Activated CD4-positive, alpha-beta T cell treated with anti-CD3 and anti-CD28 coated beads, Interleukin-2, amount 10 ng/mL, durations not matched to agents 24 days and 14 days (primary cell): Measurements from ENCODE around the gene ENTPD6. TPM values are rescaled to one million over a fixed set of nuclear protein-coding genes. Genes with fewer than 3 reads are reported as not detected.
"Not testable (repeated sequence)": the region's sequence is repeated elsewhere in the genome, so short reads cannot be mapped to it uniquely, and the experiment has no call there.

ENCODE experiments used
- DNase-seq: peaks from one replicate; pipeline ENCODE4 v3.0.0; 2022
- H3K27ac Mint-ChIP-seq: one replicate; pipeline ENCODE4 v1.8.0; 2022; ENCODE audit warnings: mild to moderate bottlenecking, mixed read lengths
- H3K27me3 Mint-ChIP-seq: one replicate; pipeline ENCODE4 v1.8.0; 2022; ENCODE audit warnings: mixed read lengths
- H3K36me3 Mint-ChIP-seq: one replicate; pipeline ENCODE4 v1.8.0; 2022; ENCODE audit warnings: low read depth, mild to moderate bottlenecking, mixed read lengths
- H3K4me1 Mint-ChIP-seq: one replicate; pipeline ENCODE4 v1.8.0; 2021; ENCODE audit warnings: mixed read lengths
- H3K4me3 Mint-ChIP-seq: one replicate; pipeline ENCODE4 v1.8.0; 2022; ENCODE audit warnings: mild to moderate bottlenecking, moderate library complexity, mixed read lengths
- H3K9me3 Mint-ChIP-seq: one replicate; pipeline ENCODE4 v1.8.0; 2021; ENCODE audit warnings: mixed read lengths
- intact Hi-C: fragments of 100-400 bp; cut with micrococcal nuclease; formaldehyde crosslinking; loops from one replicate; pipeline ENCODE4 v1.15.1; 2023
- total RNA-seq: library from RNA; stranded (reverse); gene quantifications from 2 replicates; pipeline ENCODE4 v1.2.3, GENCODE V29; 2022

ENTPD6 gene
- total RNA-seq, 1 donor from 2014 or later, result 44.2 TPM

DNA sequence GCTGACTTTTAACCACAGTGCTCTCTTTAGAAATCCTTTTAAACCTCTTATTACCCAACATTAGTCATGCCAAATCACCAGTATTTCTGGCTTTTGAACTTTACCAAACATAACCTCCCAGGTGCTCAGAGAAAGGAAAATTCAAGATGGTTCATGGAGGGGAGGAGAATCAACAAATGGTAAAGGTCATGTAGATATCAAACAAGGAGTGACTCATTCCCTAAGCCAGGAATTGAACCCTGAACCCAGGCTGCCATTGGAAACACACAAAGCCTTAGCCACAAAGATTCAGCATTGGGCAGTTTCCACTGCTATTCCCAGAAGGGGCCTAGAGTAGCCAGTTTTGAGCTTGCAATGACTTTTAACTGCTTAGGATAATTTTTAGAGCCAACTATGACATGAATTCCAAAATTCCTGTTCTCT, 21.6 kb upstream of the ENTPD6 start:
- H3K9me3 Mint-ChIP-seq, result peaks cover 7% of the 10 kb centered on the region
- no peak for DNase-seq
- intact Hi-C loops, result no loop called here
- no peaks in the 10 kb centered on the region for H3K36me3 Mint-ChIP-seq
- H3K4me1 Mint-ChIP-seq, result no peaks in the 10 kb centered on the region
- no peak overlapping the region for H3K27ac Mint-ChIP-seq
- H3K27me3 Mint-ChIP-seq, result peaks cover 17% of the 10 kb centered on the region
- no peak overlapping the region for H3K4me3 Mint-ChIP-seq

DNA sequence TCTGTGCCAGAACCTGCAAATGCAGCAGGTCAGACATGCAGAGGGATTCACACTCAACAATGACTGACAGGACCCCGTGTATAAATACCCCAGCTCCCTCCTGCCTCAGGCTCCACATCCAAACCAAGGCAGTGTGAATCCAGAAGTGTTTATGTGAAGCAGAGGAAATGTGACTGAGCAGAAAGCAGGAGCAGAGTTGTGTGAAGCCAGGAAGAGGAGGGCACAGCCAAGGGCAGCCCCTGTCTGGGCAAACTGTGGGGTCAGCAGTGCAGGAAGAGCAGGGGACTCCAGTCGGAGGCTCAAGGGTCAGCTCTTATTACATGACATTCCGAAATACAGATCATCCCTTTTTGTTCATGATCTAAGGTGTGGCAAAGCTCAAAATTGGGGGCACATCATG, 19.3 kb upstream of the ENTPD6 start:
- Mint-ChIP-seq H3K4me3 (no peak overlapping the region), H3K36me3 (no peaks in the 10 kb centered on the region), H3K27ac (no peak overlapping the region), H3K9me3 (peaks cover 5% of the 10 kb centered on the region), H3K27me3 (peaks cover 12% of the 10 kb centered on the region), H3K4me1 (peaks cover 2% of the 10 kb centered on the region)
- DNase-seq, result no peak
- intact Hi-C loops, result no loop called here

DNA sequence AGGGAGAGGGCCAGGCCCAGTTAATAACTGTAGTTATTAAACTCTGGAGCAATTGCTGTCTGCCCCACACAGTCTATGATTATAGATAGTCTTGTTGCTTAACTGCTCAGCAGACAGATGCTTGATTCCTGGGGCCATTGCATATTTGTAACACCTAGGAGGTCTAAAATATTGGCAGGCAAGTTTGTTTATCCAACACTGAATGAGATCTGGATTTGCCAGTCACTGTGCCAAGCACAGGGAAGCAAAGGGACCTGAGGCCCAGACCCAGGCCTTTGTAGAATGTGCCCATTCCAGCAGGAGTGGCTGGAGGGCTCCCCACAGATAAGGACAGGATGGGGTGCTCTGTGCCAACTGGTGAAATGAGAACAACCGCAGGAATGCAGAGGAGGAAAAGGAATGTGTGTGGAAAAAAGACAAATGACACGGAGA, 17.6 kb upstream of the ENTPD6 start:
- H3K27me3 Mint-ChIP-seq, result peaks cover 15% of the 10 kb centered on the region
- no peaks in the 10 kb centered on the region for H3K36me3 Mint-ChIP-seq
- intact Hi-C loops, result loop anchor here (2.0 kb wide), 1 partner anchor 95 kb away; the partner anchor contains the start of gene VSX1

GRCh38 chr20:25178563-25179438, 16.7 kb upstream of the ENTPD6 start:
- peak; percentile 77 for DNase-seq
- H3K4me3 Mint-ChIP-seq, result no peak overlapping the region
- H3K4me1 Mint-ChIP-seq, result peaks cover 2% of the 10 kb centered on the region
- no peaks in the 10 kb centered on the region for H3K36me3 Mint-ChIP-seq
- H3K9me3 Mint-ChIP-seq, result peaks cover 5% of the 10 kb centered on the region
- peaks cover 20% of the 10 kb centered on the region for H3K27me3 Mint-ChIP-seq
- intact Hi-C loops, result loop anchor here (1.0 to 2.0 kb wide), 3 partner anchors 96 to 184 kb away; partner anchors contain the start of gene VSX1
- no peak overlapping the region for H3K27ac Mint-ChIP-seq

More for the DNA sequence above, 17.6 kb upstream of the ENTPD6 start:
- DNase-seq, result no peak
- Mint-ChIP-seq H3K4me3 (no peak overlapping the region), H3K9me3 (no peaks in the 10 kb centered on the region), H3K27ac (no peak overlapping the region), H3K4me1 (peaks cover 2% of the 10 kb centered on the region)

DNA sequence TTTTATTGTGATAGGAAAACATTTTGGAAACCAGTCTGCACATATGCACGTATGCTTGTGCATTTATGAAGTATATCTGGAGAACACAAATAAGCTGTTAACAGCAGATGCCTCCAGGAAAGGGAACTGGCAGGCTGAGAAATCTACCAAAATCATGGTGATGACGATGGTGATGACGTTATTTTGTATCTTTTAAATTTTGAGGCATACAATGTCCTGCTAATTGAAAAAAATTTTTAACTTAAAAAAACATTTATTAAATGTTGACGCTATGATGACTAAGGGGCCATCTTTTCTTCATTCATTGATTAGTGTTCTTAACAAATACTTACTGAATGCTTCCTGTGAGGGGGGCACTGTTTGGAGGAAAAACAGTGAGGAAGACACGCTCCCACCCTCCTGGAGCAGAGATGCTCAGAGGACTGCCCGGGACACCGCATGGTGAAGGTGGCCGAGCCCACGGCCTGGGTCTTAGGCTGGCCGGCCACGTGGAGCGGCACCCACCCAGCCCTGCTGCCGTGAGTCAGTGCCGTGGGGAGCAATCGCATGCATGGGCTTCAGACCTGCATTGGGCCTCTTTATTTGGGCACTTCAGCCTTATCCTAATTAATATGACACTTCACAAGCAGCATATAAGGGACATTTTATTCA, 15.9 kb upstream of the ENTPD6 start:
- no peak overlapping the region for H3K27ac Mint-ChIP-seq
- peaks cover 2% of the 10 kb centered on the region for H3K4me1 Mint-ChIP-seq
- peaks cover 8% of the 10 kb centered on the region for H3K9me3 Mint-ChIP-seq
- no peak for DNase-seq
- peaks cover 28% of the 10 kb centered on the region for H3K27me3 Mint-ChIP-seq
- no peaks in the 10 kb centered on the region for H3K36me3 Mint-ChIP-seq
- no peak overlapping the region for H3K4me3 Mint-ChIP-seq
- intact Hi-C loops, result loop anchor here (1.0 to 2.0 kb wide), 3 partner anchors 97 to 185 kb away; partner anchors contain the start of gene VSX1

- H3K4me1 Mint-ChIP-seq, DNase-seq, H3K36me3 Mint-ChIP-seq, H3K27ac Mint-ChIP-seq, H3K9me3 Mint-ChIP-seq, H3K4me3 Mint-ChIP-seq, intact Hi-C loops: not testable (repeated sequence)
- H3K27me3 Mint-ChIP-seq, result peaks cover 46% of the 10 kb centered on the region
Observed at GRCh38 chr20:25184391-25184790, 11.1 kb upstream of the ENTPD6 start.

DNA sequence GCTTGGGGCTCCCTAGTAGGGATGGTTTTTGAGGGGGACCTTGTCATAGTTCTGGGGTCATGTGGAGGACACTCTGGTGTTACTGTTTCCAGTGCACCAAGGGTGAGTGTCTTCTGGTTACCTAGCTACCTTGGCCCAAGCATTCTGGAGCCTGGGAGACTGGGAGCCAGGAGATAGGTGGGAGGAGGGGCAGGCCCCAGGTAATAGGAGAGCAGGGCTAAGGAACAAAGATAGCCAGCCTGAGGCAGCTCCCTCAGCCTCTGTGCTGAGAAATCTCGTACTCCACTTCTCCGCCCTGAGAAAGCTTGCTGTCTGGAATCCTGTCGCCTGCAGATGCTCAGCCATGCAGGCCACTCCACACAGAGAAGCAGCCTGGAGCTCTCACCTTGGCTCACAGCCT, 8.3 kb upstream of the ENTPD6 start:
- H3K4me3 Mint-ChIP-seq, result no peak overlapping the region
- no peaks in the 10 kb centered on the region for H3K4me1 Mint-ChIP-seq
- H3K9me3 Mint-ChIP-seq, result peaks cover 8% of the 10 kb centered on the region
- intact Hi-C loops, result no loop called here
- H3K27me3 Mint-ChIP-seq, result peaks cover 53% of the 10 kb centered on the region
- no peaks in the 10 kb centered on the region for H3K36me3 Mint-ChIP-seq
- DNase-seq, result no peak
- no peak overlapping the region for H3K27ac Mint-ChIP-seq

DNA sequence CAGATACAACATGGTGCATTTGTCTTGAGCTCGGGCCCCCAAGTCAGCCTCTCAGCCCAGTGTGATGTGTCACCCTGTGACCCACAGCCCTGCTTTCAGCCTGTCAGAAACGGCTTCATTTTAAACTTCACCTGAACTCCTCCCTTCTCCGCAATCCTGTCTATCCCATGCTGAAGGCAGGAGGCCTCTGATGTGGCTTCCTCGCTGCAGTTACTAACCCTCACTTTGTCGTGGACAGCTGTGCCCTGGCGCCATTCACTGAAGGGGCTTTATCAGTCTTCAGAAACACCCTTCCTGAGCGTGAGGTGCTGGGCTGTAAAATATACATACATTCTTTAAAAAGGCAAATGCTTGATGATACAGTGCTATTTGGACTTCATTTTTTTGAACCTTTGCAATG, 7.9 kb upstream of the ENTPD6 start:
- H3K4me1 Mint-ChIP-seq, result no peaks in the 10 kb centered on the region
- H3K4me3 Mint-ChIP-seq, result no peak overlapping the region
- H3K36me3 Mint-ChIP-seq, result no peaks in the 10 kb centered on the region
- H3K9me3 Mint-ChIP-seq, result peaks cover 8% of the 10 kb centered on the region
- DNase-seq, result no peak
- H3K27ac Mint-ChIP-seq, result no peak overlapping the region
- H3K27me3 Mint-ChIP-seq, result peaks cover 49% of the 10 kb centered on the region
- intact Hi-C loops, result no loop called here

DNA sequence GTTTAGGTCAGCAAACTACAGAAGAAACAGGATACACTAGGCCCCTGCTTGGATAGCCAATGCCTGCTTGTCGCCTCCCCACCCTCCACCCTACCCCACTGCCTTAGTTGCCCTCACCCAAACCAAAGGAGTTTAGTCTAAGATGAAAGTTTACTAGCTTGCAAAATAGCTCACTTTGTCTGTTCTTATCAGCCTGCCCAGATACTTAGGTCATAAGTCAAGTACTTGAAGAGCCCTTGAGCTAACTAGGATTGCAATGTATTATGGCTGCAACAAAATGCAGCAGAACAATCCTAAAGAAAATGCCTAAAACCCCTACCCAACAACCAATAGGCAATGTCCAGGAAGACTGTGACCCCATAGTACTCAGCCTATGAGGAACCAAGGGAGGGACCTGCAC, 7.3 kb upstream of the ENTPD6 start:
- H3K27me3 Mint-ChIP-seq, result peaks cover 46% of the 10 kb centered on the region
- no peaks in the 10 kb centered on the region for H3K4me1 Mint-ChIP-seq
- no peak overlapping the region for H3K4me3 Mint-ChIP-seq

GRCh38 chr20:25191051-25191450, 4.5 kb upstream of the ENTPD6 start:
- Mint-ChIP-seq H3K36me3 (no peaks in the 10 kb centered on the region), H3K27me3 (peaks cover 20% of the 10 kb centered on the region), H3K27ac (no peak overlapping the region), H3K4me3 (no peak overlapping the region), H3K9me3 (no peaks in the 10 kb centered on the region), H3K4me1 (peaks cover 2% of the 10 kb centered on the region)
- DNase-seq, result no peak
- intact Hi-C loops, result no loop called here

More for the DNA sequence above, 7.3 kb upstream of the ENTPD6 start:
- no peaks in the 10 kb centered on the region for H3K36me3 Mint-ChIP-seq
- DNase-seq, result no peak
- intact Hi-C loops, result no loop called here
- H3K27ac Mint-ChIP-seq, result no peak overlapping the region
- peaks cover 8% of the 10 kb centered on the region for H3K9me3 Mint-ChIP-seq

DNA sequence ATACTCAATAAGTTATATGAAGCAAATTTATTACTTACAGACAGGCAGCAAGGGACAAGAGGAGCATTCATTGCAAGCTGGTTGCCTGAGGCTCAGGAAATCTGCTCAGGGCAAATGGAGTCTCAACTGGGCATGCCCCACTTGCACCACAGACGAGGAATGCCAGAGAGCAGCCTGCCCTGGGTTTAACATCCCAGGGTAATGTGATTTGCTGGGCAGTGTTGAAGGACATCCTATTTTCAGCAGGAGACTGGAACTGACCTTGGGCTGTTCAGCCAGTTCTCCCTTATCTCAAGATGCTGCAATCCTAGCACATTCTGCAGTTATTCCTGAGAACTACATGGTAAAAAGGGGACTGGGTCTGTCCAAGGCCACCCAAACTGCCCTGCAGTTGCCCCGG, 3.8 kb upstream of the ENTPD6 start:
- Mint-ChIP-seq H3K27ac (no peak overlapping the region), H3K27me3 (peaks cover 18% of the 10 kb centered on the region), H3K4me1 (peaks cover 8% of the 10 kb centered on the region), H3K36me3 (peaks cover 2% of the 10 kb centered on the region), H3K9me3 (no peaks in the 10 kb centered on the region), H3K4me3 (no peak overlapping the region)
- intact Hi-C loops, result no loop called here
- DNase-seq, result no peak

DNA sequence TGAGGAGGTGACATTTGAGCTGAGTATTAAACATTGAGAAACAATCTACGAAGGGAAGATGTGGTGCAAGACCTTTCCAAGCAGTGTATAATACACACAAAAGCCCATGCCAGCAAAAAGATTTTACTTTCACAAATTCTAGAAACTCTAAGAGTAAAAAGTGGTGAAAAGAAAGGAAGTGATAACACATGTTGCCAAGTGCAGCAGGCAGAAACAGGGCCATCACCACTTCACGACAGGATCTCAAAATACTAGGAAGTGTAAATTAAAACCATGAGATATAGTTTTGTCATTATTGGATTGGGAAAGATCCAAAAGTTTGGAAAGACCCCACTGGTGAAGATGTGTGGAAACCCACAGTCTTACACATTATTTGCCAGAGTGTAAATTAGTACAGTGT, 1.7 kb upstream of the ENTPD6 start:
- Mint-ChIP-seq H3K27ac (no peak overlapping the region), H3K4me3 (no peak overlapping the region), H3K27me3 (peaks cover 15% of the 10 kb centered on the region), H3K36me3 (peaks cover 2% of the 10 kb centered on the region), H3K4me1 (peaks cover 20% of the 10 kb centered on the region), H3K9me3 (no peaks in the 10 kb centered on the region)
- no peak for DNase-seq
- intact Hi-C loops, result no loop called here

DNA sequence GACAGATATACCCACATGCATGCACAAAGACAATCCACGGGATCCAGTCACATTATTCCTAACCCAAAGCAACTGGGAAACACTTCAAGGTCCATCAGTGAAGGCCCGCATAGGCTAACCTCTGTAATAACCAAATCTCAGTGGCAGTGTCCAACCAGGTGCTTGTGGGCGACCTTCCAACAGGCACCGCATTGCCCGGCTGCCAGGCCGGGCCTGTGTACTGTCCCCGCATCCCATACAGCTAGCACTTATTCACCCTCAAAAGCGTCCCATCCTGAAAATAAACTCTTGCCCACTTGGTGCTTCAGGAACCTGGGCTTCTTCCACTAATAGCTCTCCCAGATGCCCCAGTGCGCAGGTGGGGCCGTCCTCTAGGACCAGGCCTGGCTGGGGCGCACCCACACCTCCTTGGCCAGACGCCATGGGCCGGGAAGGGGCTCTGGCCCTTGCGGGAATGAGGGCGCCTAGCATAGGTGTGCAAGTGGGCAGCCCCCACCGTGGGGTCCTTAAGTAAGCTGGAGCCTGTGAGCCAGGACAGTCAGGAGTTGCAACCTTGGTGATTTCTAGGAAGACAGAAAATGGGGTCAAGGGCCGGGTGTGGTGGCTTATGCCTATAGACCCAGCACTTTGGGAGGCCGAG, 1.1 kb upstream of the ENTPD6 start:
- H3K4me1 Mint-ChIP-seq, result peaks cover 25% of the 10 kb centered on the region
- H3K27ac Mint-ChIP-seq, result no peak overlapping the region
- H3K9me3 Mint-ChIP-seq, result no peaks in the 10 kb centered on the region
- H3K36me3 Mint-ChIP-seq, result peaks cover 2% of the 10 kb centered on the region
- H3K4me3 Mint-ChIP-seq, result peak overlapping the region; percentile 94
- H3K27me3 Mint-ChIP-seq, result peaks cover 10% of the 10 kb centered on the region
- no peak for DNase-seq
- intact Hi-C loops, result no loop called here
